LNCaP clone FGC (cell line): ENCODE results near the gene UBAC2.

ENCODE experiments used
- DNase-seq: peaks from one replicate; pipeline ENCODE4 v3.0.0-alpha.2; 2011; ENCODE audit warnings: low read depth
- H3K4me3 ChIP-seq: 2 replicates; pipeline ENCODE4 v1.5.1; 2011; ENCODE audit warnings: mild to moderate bottlenecking, low read depth, low read length, control low read depth
- CTCF ChIP-seq: IDR thresholded peaks from 2 replicates; pipeline ENCODE4 v1.5.1; 2012; ENCODE audit warnings: mild to moderate bottlenecking; ENCODE audit not compliant: control insufficient read depth, insufficient read depth; ENCODE audit errors: extremely low read depth

The UBAC2 gene

GRCh38 chr13:99158846-99159245 is 41.8 kb upstream of the UBAC2 start:
- no peak for TF ChIP-seq CTCF
- H3K4me3 ChIP-seq: no peak overlapping the region
- DNase-seq: no peak

- DNase-seq: no peak
- no peak overlapping the region for H3K4me3 ChIP-seq
- no peak for TF ChIP-seq CTCF
Observed at GRCh38 chr13:99159331-99160061, 41.2 kb upstream of the UBAC2 start.

- no peak for DNase-seq
- no peak for TF ChIP-seq CTCF
Observed at GRCh38 chr13:99160415-99160814, 40.2 kb upstream of the UBAC2 start.

GRCh38 chr13:99161512-99161911 is 39.1 kb upstream of the UBAC2 start:
- DNase-seq: no peak
- TF ChIP-seq CTCF: no peak
- no peak overlapping the region for H3K4me3 ChIP-seq

More at GRCh38 chr13:99160415-99160814, 40.2 kb upstream of the UBAC2 start:
- no peak overlapping the region for H3K4me3 ChIP-seq

DNA sequence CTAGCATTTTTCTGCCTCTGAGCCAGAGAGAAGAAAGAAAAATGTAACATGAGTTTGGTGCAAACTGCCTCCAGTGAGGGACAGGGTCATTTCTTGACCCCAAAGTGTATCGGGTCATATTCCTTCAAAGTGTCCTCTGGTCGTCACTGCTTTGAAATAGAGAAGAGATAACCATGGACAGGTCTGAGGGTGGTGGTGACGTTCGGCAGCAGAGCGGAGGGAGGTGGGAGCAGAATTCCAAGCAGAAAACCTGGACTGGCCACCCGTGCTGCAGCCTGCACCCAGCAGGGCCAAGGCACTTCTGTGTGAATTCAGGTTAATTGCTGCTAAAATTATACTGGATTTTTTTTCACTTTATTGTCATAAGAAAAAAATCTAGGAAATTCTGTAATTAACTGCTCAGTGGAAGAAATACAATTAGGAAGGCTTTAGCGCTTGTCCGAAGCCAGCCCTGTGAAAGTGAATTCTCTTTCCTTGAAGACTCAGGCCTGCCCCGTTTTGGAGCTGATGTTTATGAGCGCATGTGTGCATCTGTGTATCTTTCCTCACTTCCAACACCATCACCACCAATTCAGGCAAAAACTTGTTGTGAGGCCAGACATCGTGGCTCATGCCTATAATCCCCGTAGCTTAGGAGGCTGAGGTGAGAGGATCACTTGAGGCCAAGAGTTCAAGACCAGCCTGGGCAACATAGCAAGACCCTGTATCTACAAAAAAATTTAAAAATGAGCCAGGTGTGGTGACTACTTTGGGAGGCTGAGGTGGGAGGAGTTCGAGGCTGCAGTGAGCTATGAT is 37.9 kb upstream of the UBAC2 start:
- no peak overlapping the region for H3K4me3 ChIP-seq
- no peak for DNase-seq
- TF ChIP-seq CTCF: no peak

GRCh38 chr13:99164226-99164625 is 36.4 kb upstream of the UBAC2 start:
- no peak for DNase-seq
- no peak overlapping the region for H3K4me3 ChIP-seq
- no peak for TF ChIP-seq CTCF
